Endodermal cell (in vitro differentiated cells): ENCODE results near the gene PTTG1IP. TPM values are rescaled to one million over a fixed set of nuclear protein-coding genes. Genes with fewer than 3 reads are reported as not detected.

Experiments
- DNase-seq: peaks from one replicate; pipeline ENCODE4 v3.0.0-alpha.2; 2017
- H3K27ac ChIP-seq: 2 replicates; pipeline ENCODE4 v1.5.1; 2013; ENCODE audit warnings: mild to moderate bottlenecking, low read depth, low read length, moderate library complexity
- H3K27me3 ChIP-seq: 2 replicates; pipeline ENCODE4 v1.6.1; 2013; ENCODE audit warnings: mild to moderate bottlenecking, low read length, moderate library complexity; ENCODE audit not compliant: insufficient read depth, control insufficient read depth, poor library complexity, severe bottlenecking
- H3K36me3 ChIP-seq: 2 replicates; pipeline ENCODE4 v1.7.0; 2013; ENCODE audit warnings: mild to moderate bottlenecking, low read length, moderate library complexity; ENCODE audit not compliant: control insufficient read depth, insufficient read depth
- H3K4me1 ChIP-seq: one replicate; pipeline ENCODE4 v1.7.0; 2013; ENCODE audit warnings: low read length; ENCODE audit not compliant: control insufficient read depth, insufficient read depth
- H3K4me3 ChIP-seq: 2 replicates; pipeline ENCODE4 v1.5.1; 2013; ENCODE audit warnings: mild to moderate bottlenecking, low read length, moderate library complexity
- H3K9ac ChIP-seq: 2 replicates; pipeline ENCODE4 v1.6.1; 2013; ENCODE audit warnings: mild to moderate bottlenecking, low read length, moderate library complexity; ENCODE audit not compliant: poor library complexity, severe bottlenecking; ENCODE audit errors: extremely low read depth
- H3K9me3 ChIP-seq: 2 replicates; pipeline ENCODE4 v1.6.1; 2013; ENCODE audit warnings: mild to moderate bottlenecking, low read length, moderate library complexity; ENCODE audit not compliant: control insufficient read depth
- H3K27ac Mint-ChIP-seq: 2 replicates; pipeline ENCODE4 v1.8.0; 2020; ENCODE audit warnings: mixed read lengths
- H3K27me3 Mint-ChIP-seq: 2 replicates; pipeline ENCODE4 v1.8.0; 2021; ENCODE audit warnings: mild to moderate bottlenecking, mixed read lengths; ENCODE audit not compliant: insufficient read depth
- H3K36me3 Mint-ChIP-seq: 2 replicates; pipeline ENCODE4 v1.8.0; 2020; ENCODE audit warnings: low read depth, mixed read lengths
- H3K4me1 Mint-ChIP-seq: 2 replicates; pipeline ENCODE4 v1.8.0; 2020; ENCODE audit warnings: mixed read lengths
- H3K4me3 Mint-ChIP-seq: 2 replicates; pipeline ENCODE4 v1.8.0; 2020; ENCODE audit warnings: mild to moderate bottlenecking, moderate library complexity, mixed read lengths
- H3K9me3 Mint-ChIP-seq: 2 replicates; pipeline ENCODE4 v1.8.0; 2020; ENCODE audit warnings: mild to moderate bottlenecking, mixed read lengths
- WGBS, 2 experiments: methylation state at CpG; one replicate each; pipeline versions ENCODE4 v1.1.5 to v1.1.7; 2013; ENCODE audit warnings: missing lambda C conversion rate in 2 of 2, mixed read lengths in 1 of 2; ENCODE audit not compliant: insufficient coverage in 1 of 2, insufficient read length in 1 of 2; 5-methylcytosine and 5-hydroxymethylcytosine counted together
- total RNA-seq, 2 donors: library from RNA; stranded (reverse); fragmentation: NEBNext Ultra II Directional in 1 of 2; extraction: Animal tissue kit (Norgen Biotek cat#: 25700) in 1 of 2; gene quantifications; 2 replicates in 1 of 2; 3 replicates in 1 of 2; pipeline ENCODE4 v1.2.1, GENCODE V29; 2021
- TF ChIP-seq, protein P1 (sequence below): fragments of 200-600 bp; sonication (generic); conservative IDR thresholded peaks from 2 replicates; pipeline ENCODE4 v1.5.0; 2021; ENCODE audit warnings: antibody characterized with exemption, mild to moderate bottlenecking

The PTTG1IP gene
- total RNA-seq, 2 donors from 2014 or later = 155 to 168 TPM

DNA sequence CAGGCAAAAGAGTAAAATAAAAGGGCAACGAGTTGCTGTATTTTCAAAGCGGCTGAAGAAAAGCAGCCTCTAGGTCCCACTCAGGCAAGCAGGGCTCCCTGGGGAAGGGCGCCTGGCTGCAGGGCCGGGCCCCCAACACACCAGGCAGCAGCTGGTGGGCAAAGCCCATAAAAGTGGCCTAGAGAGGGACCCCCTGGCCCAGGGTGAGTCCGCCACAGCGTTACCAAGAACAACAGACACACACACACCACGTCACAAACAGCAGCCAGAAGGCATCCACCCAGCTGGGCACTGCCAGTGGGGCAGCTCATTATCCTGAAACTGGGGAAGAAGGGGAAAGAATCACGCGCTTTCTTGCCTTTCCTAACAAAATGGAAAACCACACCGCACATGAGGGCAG is 60.3 kb downstream of the PTTG1IP start:
- Histone ChIP-seq H3K4me3 (no peak overlapping the region), H3K27ac (no peak overlapping the region), H3K36me3 (peaks cover 37% of the 10 kb centered on the region), H3K9ac (no peak overlapping the region), H3K9me3 (no peaks in the 10 kb centered on the region), H3K27me3 (no peaks in the 10 kb centered on the region), H3K4me1 (no peaks in the 10 kb centered on the region)
- peak overlapping the region; percentile 73 for H3K27ac Mint-ChIP-seq
- no peak for DNase-seq
- no peak overlapping the region for H3K4me3 Mint-ChIP-seq
- no peaks in the 10 kb centered on the region for H3K9me3 Mint-ChIP-seq
- H3K27me3 Mint-ChIP-seq = no peaks in the 10 kb centered on the region
- WGBS, 2 experiments = 81 to 95% methylated on average over 2 to 10 of the region's 10 CpGs
- peaks cover 18% of the 10 kb centered on the region for H3K4me1 Mint-ChIP-seq
- TF ChIP-seq, protein P1, sequence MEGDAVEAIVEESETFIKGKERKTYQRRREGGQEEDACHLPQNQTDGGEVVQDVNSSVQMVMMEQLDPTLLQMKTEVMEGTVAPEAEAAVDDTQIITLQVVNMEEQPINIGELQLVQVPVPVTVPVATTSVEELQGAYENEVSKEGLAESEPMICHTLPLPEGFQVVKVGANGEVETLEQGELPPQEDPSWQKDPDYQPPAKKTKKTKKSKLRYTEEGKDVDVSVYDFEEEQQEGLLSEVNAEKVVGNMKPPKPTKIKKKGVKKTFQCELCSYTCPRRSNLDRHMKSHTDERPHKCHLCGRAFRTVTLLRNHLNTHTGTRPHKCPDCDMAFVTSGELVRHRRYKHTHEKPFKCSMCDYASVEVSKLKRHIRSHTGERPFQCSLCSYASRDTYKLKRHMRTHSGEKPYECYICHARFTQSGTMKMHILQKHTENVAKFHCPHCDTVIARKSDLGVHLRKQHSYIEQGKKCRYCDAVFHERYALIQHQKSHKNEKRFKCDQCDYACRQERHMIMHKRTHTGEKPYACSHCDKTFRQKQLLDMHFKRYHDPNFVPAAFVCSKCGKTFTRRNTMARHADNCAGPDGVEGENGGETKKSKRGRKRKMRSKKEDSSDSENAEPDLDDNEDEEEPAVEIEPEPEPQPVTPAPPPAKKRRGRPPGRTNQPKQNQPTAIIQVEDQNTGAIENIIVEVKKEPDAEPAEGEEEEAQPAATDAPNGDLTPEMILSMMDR = no peak
- peaks cover 30% of the 10 kb centered on the region for H3K36me3 Mint-ChIP-seq

DNA sequence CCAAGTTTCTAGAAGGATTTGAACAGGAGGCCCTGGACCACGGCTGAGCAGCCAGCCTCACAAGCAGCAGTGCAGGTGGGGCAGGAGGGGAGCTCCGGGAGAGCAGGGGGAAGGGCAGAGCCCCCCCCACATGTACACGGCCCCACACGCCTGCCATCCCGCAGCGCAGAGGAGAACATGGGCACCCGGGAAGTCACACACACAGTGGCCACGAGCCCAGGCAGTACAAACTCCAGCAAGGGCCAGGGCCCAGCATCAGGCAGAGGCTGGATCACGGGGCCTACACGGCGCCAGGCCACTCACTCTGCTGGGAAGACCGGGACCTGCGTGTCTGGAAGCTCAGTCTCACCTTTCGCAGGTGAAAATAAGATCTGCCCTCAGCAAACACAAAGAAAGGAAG is 60.9 kb downstream of the PTTG1IP start:
- no peak overlapping the region for H3K27ac ChIP-seq
- WGBS, 2 experiments = 89 to 96% methylated on average over 10 to 14 of the region's 14 CpGs

DNA sequence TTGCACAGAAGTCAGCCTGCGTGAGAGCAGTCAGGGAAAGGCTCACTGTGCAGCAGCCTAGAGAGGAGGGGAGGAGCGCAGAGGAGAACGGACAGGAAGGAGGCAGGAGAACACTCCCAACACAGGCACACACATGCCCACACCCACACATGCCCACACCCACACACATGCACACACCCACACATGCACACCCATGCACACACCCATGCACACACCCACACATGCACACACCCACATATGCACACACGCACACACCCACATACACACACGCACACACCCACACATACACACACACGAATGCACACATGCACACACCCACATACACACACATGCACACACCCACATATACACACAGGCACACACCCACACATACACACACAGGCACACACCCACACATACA is 62.7 kb downstream of the PTTG1IP start:
- Histone ChIP-seq H3K36me3 (peaks cover 51% of the 10 kb centered on the region), H3K27ac (no peak overlapping the region), H3K9ac (no peak overlapping the region), H3K9me3 (no peaks in the 10 kb centered on the region), H3K4me3 (no peak overlapping the region), H3K27me3 (no peaks in the 10 kb centered on the region), H3K4me1 (no peaks in the 10 kb centered on the region)
- Mint-ChIP-seq H3K27ac (no peak overlapping the region), H3K27me3 (no peaks in the 10 kb centered on the region), H3K4me1 (peaks cover 14% of the 10 kb centered on the region), H3K36me3 (peaks cover 45% of the 10 kb centered on the region), H3K4me3 (no peak overlapping the region), H3K9me3 (no peaks in the 10 kb centered on the region)
- DNase-seq = no peak
- WGBS, 2 experiments = 93% methylated on average over 4 of the region's 6 CpGs; no CpG with 5 or more reads in 1 of the 2 experiments
- TF ChIP-seq, protein P1 = no peak

More for the DNA sequence above, 60.9 kb downstream of the PTTG1IP start:
- Mint-ChIP-seq H3K27ac (peak overlapping the region; percentile 73), H3K9me3 (no peaks in the 10 kb centered on the region), H3K27me3 (no peaks in the 10 kb centered on the region), H3K4me1 (peaks cover 18% of the 10 kb centered on the region), H3K4me3 (no peak overlapping the region), H3K36me3 (peaks cover 30% of the 10 kb centered on the region)
- Histone ChIP-seq H3K36me3 (peaks cover 37% of the 10 kb centered on the region), H3K9me3 (no peaks in the 10 kb centered on the region), H3K27me3 (no peaks in the 10 kb centered on the region), H3K4me3 (no peak overlapping the region), H3K9ac (no peak overlapping the region), H3K4me1 (no peaks in the 10 kb centered on the region)
- TF ChIP-seq, protein P1 = no peak
- peak; percentile 59 for DNase-seq
